ENCODE measurements around the gene SP140L. TPM values are rescaled to one million over a fixed set of nuclear protein-coding genes. Genes with fewer than 3 reads are reported as not detected.

Gene SP140L
- total RNA-seq, 2 donors from 2014 or later: 0.82 to 2.9 TPM

DNA sequence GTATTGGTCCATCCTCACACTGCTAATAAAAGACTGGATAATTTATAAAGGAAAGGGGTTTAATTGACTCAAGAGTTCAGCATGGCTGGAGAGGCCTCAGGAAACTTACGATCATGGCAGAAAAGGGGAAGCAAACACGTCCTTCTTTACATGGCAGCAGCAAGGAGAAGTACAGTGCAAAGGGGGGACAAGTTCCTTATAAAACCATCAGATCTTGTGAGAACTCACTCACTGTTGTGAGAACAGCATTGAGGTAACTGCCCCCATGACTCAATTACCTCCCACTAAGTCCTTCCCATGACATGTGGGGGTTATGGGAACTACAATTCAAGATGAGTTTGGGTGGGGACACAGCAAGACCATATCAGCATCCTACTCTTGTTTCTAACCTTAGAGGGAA lies 126.0 kb downstream of the SP140L start:
- Mint-ChIP-seq H3K9me3 (no peaks in the 10 kb centered on the region), H3K27me3 (ENCODE audit: insufficient read depth) (no peaks in the 10 kb centered on the region), H3K4me1 (no peaks in the 10 kb centered on the region), H3K36me3 (ENCODE audit: low read depth) (no peaks in the 10 kb centered on the region), H3K4me3 (no peak overlapping the region), H3K27ac (no peak overlapping the region)
- H3K4me1 ChIP-seq (ENCODE audit: control insufficient read depth, insufficient read depth, low read length): no peaks in the 10 kb centered on the region
- no peaks in the 10 kb centered on the region for H3K27me3 ChIP-seq (ENCODE audit: control insufficient read depth, insufficient read depth, low read length, poor library complexity, severe bottlenecking)
- no peaks in the 10 kb centered on the region for H3K36me3 ChIP-seq (ENCODE audit: control insufficient read depth, insufficient read depth, low read length)
- no peak overlapping the region for H3K4me3 ChIP-seq (ENCODE audit: low read length)
- DNase-seq: no peak
- H3K9ac ChIP-seq (ENCODE audit: extremely low read depth, low read length, poor library complexity, severe bottlenecking): no peak overlapping the region
- TF ChIP-seq, protein P1, sequence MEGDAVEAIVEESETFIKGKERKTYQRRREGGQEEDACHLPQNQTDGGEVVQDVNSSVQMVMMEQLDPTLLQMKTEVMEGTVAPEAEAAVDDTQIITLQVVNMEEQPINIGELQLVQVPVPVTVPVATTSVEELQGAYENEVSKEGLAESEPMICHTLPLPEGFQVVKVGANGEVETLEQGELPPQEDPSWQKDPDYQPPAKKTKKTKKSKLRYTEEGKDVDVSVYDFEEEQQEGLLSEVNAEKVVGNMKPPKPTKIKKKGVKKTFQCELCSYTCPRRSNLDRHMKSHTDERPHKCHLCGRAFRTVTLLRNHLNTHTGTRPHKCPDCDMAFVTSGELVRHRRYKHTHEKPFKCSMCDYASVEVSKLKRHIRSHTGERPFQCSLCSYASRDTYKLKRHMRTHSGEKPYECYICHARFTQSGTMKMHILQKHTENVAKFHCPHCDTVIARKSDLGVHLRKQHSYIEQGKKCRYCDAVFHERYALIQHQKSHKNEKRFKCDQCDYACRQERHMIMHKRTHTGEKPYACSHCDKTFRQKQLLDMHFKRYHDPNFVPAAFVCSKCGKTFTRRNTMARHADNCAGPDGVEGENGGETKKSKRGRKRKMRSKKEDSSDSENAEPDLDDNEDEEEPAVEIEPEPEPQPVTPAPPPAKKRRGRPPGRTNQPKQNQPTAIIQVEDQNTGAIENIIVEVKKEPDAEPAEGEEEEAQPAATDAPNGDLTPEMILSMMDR (conservative IDR thresholded peaks at IDR 0.05): no peak
- H3K9me3 ChIP-seq (ENCODE audit: control insufficient read depth, low read length): no peaks in the 10 kb centered on the region
- no peak overlapping the region for H3K27ac ChIP-seq (ENCODE audit: low read depth, low read length)
- WGBS, 2 experiments (ENCODE audit: insufficient coverage in 1 of 2, insufficient read length in 1 of 2): 92 to 94% methylated on average over 2 of the region's 2 CpGs

Other genes with a start within 250 kb of the SP140L start
- gene SP110, start 107.2 kb upstream of the SP140L start, total RNA-seq: 1 to 10 TPM in 1 of 2 donors, under 1 TPM in 1; 0.49 to 1.2 TPM
- not detected for gene SP140, start 101.5 kb upstream of the SP140L start, total RNA-seq
- gene SP100, start 89.0 kb downstream of the SP140L start, total RNA-seq: under 1 TPM; 0.11 to 0.70 TPM